RPMI7951 (cell line): ENCODE data around the gene HMCN2. TPM values are rescaled to one million over a fixed set of nuclear protein-coding genes. Genes with fewer than 3 reads are reported as not detected.
A peak's percentile ranks its signal among the peaks of the same experiment; 100 is the strongest.

ENCODE experiments used
- DNase-seq: peaks from one replicate; pipeline ENCODE4 v3.0.0-alpha.2; 2012; ENCODE audit warnings: low read depth
- total RNA-seq: library from RNA; depleted of rRNA; stranded (reverse); fragments of >200 nt; shearing (Covaris generic); gene quantifications from 2 replicates; pipeline ENCODE4 v1.2.3, GENCODE V29; 2014

HMCN2 gene
- total RNA-seq, 1 experiment from 2014 or later = under 0.01 TPM

- no peak for DNase-seq
Measured at GRCh38 chr9:130411566-130411915, 146.0 kb downstream of the HMCN2 start.

- no peak for DNase-seq
Measured at GRCh38 chr9:130414081-130414731, 148.6 kb downstream of the HMCN2 start.

- no peak for DNase-seq
Measured at GRCh38 chr9:130414910-130415746, 149.6 kb downstream of the HMCN2 start.

- DNase-seq = no peak
Measured at GRCh38 chr9:130417602-130418001, 152.0 kb downstream of the HMCN2 start.

GRCh38 chr9:130418776-130419175 lies 153.2 kb downstream of the HMCN2 start:
- DNase-seq = no peak

GRCh38 chr9:130419521-130420035 lies 154.0 kb downstream of the HMCN2 start:
- DNase-seq = no peak

GRCh38 chr9:130421154-130421801 lies 155.7 kb downstream of the HMCN2 start:
- DNase-seq = no peak

GRCh38 chr9:130421802-130422276 lies 156.3 kb downstream of the HMCN2 start:
- peak; percentile 94 for DNase-seq

GRCh38 chr9:130422546-130422945 lies 157.0 kb downstream of the HMCN2 start:
- peak; percentile 26 for DNase-seq

- DNase-seq = no peak
Measured at GRCh38 chr9:130423272-130423671, 157.7 kb downstream of the HMCN2 start.

GRCh38 chr9:130424595-130425454 lies 159.3 kb downstream of the HMCN2 start:
- DNase-seq = no peak

GRCh38 chr9:130425741-130426466 lies 160.3 kb downstream of the HMCN2 start:
- no peak for DNase-seq

GRCh38 chr9:130426467-130426773 lies 160.9 kb downstream of the HMCN2 start:
- DNase-seq = no peak

GRCh38 chr9:130426883-130427282 lies 161.3 kb downstream of the HMCN2 start:
- DNase-seq = peak; percentile 94

- DNase-seq = no peak
Measured at GRCh38 chr9:130427326-130427725, 161.8 kb downstream of the HMCN2 start.

- DNase-seq = no peak
Measured at GRCh38 chr9:130428086-130428665, 162.6 kb downstream of the HMCN2 start.

- DNase-seq = no peak
Measured at GRCh38 chr9:130429381-130429780, 163.8 kb downstream of the HMCN2 start.

GRCh38 chr9:130429831-130430230 lies 164.3 kb downstream of the HMCN2 start:
- DNase-seq = no peak

GRCh38 chr9:130430232-130430631 lies 164.7 kb downstream of the HMCN2 start:
- no peak for DNase-seq

GRCh38 chr9:130430734-130431535 lies 165.4 kb downstream of the HMCN2 start:
- no peak for DNase-seq
